GM12864 (cell line): ENCODE results near the gene MICAL3.

ENCODE experiments used
- DNase-seq: peaks from one replicate; pipeline ENCODE4 v3.0.0-alpha.2; 2011; ENCODE audit warnings: low read depth
- H3K4me3 ChIP-seq: 2 replicates; pipeline ENCODE4 v1.5.1; 2011; ENCODE audit warnings: mild to moderate bottlenecking, low read depth, low read length, control low read depth
- CTCF ChIP-seq: IDR thresholded peaks from 2 replicates; pipeline ENCODE4 v1.5.1; 2011; ENCODE audit warnings: low read depth, mild to moderate bottlenecking, moderate library complexity, low read length, control low read depth, inconsistent platforms; ENCODE audit errors: missing control alignments

The MICAL3 gene

DNA sequence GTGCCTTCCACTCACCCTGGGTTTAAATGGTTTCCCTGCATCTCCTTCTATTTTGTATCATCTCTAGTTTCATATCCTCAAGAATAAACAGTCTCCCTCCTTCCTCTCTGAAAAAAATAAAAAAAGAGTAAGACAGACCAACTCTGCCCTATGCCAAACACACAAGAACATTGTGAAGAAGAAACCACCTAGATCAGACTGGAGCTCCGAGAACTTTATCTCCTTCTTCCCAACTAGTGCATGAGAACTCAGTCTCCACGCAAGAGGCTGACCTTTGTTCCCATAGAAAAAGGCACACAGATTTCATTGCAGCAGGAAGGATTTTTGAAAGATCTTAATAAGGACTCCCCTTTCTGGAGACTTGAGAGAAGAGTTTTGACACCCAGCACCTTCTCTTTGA, 44.7 kb upstream of the MICAL3 start:
- no peak overlapping the region for H3K4me3 ChIP-seq
- no peak for DNase-seq
- TF ChIP-seq CTCF, result no peak

- TF ChIP-seq CTCF, result no peak
- DNase-seq, result no peak
- H3K4me3 ChIP-seq, result no peak overlapping the region
Measured at GRCh38 chr22:18068381-18068988, 44.1 kb upstream of the MICAL3 start.

GRCh38 chr22:18067548-18068341, 43.4 kb upstream of the MICAL3 start:
- no peak for DNase-seq
- no peak overlapping the region for H3K4me3 ChIP-seq
- TF ChIP-seq CTCF, result no peak

- no peak for DNase-seq
- no peak overlapping the region for H3K4me3 ChIP-seq
- TF ChIP-seq CTCF, result no peak
Measured at GRCh38 chr22:18067121-18067520, 42.8 kb upstream of the MICAL3 start.

GRCh38 chr22:18066181-18066859, 42.0 kb upstream of the MICAL3 start:
- H3K4me3 ChIP-seq, result no peak overlapping the region
- no peak for DNase-seq
- no peak for TF ChIP-seq CTCF

DNA sequence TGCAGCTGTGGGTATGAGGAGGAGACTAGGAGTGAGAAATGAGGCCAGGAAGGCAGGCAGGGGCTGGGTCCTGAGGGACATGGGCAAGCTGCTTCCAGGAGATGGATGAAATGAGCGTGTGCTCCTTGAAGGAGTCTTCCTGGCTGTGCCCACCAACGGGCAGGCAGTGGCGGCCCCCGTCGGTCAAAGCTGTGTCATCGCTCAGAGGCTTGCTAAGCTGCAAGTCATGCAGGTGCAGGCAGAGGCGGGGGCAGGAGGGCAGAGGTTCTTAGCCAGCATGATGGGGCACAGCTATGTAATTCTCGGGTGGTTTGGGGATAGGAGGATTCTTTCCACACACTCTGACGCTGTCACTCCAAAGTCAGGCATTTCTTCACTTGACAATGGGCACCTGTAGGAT, 40.9 kb upstream of the MICAL3 start:
- no peak overlapping the region for H3K4me3 ChIP-seq
- DNase-seq, result no peak
- TF ChIP-seq CTCF, result no peak
